HCT116 (cell line): Measurements from ENCODE around the gene TBCD. TPM values are rescaled to one million over a fixed set of nuclear protein-coding genes. Genes with fewer than 3 reads are reported as not detected.

Source experiments
- ATAC-seq: fragments of 200-7000 bp; cut with Tn5 transposase; 2 replicates; pipeline ENCODE4 v1.9.1; 2020; ENCODE audit warnings: mild to moderate bottlenecking, moderate library complexity
- BruUV-seq: library from RNA; stranded (reverse); fragments of 400-500 nt; replicated peaks from 2 replicates; lab custom pipeline; 2021; lab: Mats Ljungman, UMichigan
- CTCF ChIA-PET: fragments of 300-600 bp; sonication (Branson Sonifier 250); formaldehyde crosslinking; loops from one replicate; lab custom pipeline; 2021; ENCODE audit warnings: antibody characterized with exemption; lab: Charles Lee
- POLR2A ChIA-PET: fragments of 300-600, 350-600 bp; sonication (Branson Sonifier 250); formaldehyde crosslinking; loops from one replicate; lab custom pipeline; 2021; ENCODE audit warnings: antibody characterized with exemption; lab: Charles Lee
- RAD21 ChIA-PET, 2 experiments: fragments of 300-600 bp; sonication (Branson Sonifier 250); formaldehyde crosslinking; loops; one replicate each; lab custom pipeline; 2023; ENCODE audit warnings: low total read pairs in 2 of 2; ENCODE audit not compliant: uncharacterized antibody in 2 of 2, unreplicated experiment in 2 of 2, low non-redundant PET in 1 of 2; lab: Charles Lee
- DNase-seq: peaks from one replicate; pipeline ENCODE4 v3.0.0-alpha.2; 2010; ENCODE audit warnings: low read depth, low spot score
- H2AFZ ChIP-seq: fragments of 200-600 bp; shearing (Covaris generic), sonication (generic); 2 replicates; pipeline ENCODE4 v1.6.1; 2017; ENCODE audit warnings: low read depth, mixed run types, mixed read lengths, antibody characterized with exemption, low read length; ENCODE audit not compliant: poor library complexity, severe bottlenecking
- H3K27ac ChIP-seq: 2 replicates; pipeline ENCODE4 v1.5.1; 2012; ENCODE audit warnings: low read depth, low read length
- H3K27me3 ChIP-seq: fragments of 200-600 bp; sonication (generic); 2 replicates; pipeline ENCODE4 v1.6.1; 2016; ENCODE audit warnings: mixed run types, low read length, mixed read lengths; ENCODE audit not compliant: insufficient read depth
- H3K36me3 ChIP-seq, 2 experiments: fragments of 200-500 bp in 1 of 2; fragments of 200-600 bp in 1 of 2; sonication (Bioruptor generic) in 1 of 2; sonication (generic) in 1 of 2; 2 replicates each; pipeline versions ENCODE4 v1.5.1 to v1.6.1; 2014 to 2016; ENCODE audit warnings: low read length in 2 of 2, inconsistent platforms in 1 of 2, mixed read lengths in 1 of 2, mixed run types in 1 of 2; ENCODE audit not compliant: insufficient read depth in 2 of 2, control insufficient read depth in 1 of 2
- H3K4me1 ChIP-seq, 2 experiments: fragments of 200-600 bp in 1 of 2; sonication (generic) in 1 of 2; 2 replicates each; pipeline versions ENCODE4 v1.5.1 to v1.6.1; 2012 to 2017; ENCODE audit warnings: low read length in 2 of 2, inconsistent platforms in 1 of 2, mild to moderate bottlenecking in 1 of 2, mixed read lengths in 1 of 2, mixed run types in 1 of 2, moderate library complexity in 1 of 2; ENCODE audit not compliant: insufficient read depth in 2 of 2, control insufficient read depth in 1 of 2
- H3K4me2 ChIP-seq: fragments of 200-600 bp; sonication (generic); 2 replicates; pipeline ENCODE4 v1.6.1; 2017; ENCODE audit warnings: mixed run types, low read length, mixed read lengths
- H3K4me3 ChIP-seq, 2 experiments: fragments of 200-600 bp in 1 of 2; sonication (generic) in 1 of 2; replicated peaks in 1 of 2; 2 replicates each; pipeline ENCODE4 v1.5.1; 2011 to 2016; ENCODE audit warnings: low read length in 2 of 2, control low read depth in 1 of 2, low read depth in 1 of 2, mild to moderate bottlenecking in 1 of 2, mixed read lengths in 1 of 2, mixed run types in 1 of 2
- H3K79me2 ChIP-seq: fragments of 200-600 bp; sonication (generic); 2 replicates; pipeline ENCODE4 v1.6.1; 2017; ENCODE audit warnings: mild to moderate bottlenecking, mixed run types, low read length, moderate library complexity, mixed read lengths; ENCODE audit not compliant: insufficient read depth
- H3K9ac ChIP-seq: fragments of 200-600 bp; sonication (generic); 2 replicates; pipeline ENCODE4 v1.6.1; 2016; ENCODE audit warnings: low read length, mixed read lengths
- H3K9me2 ChIP-seq: fragments of 200-600 bp; sonication (generic), shearing (Covaris generic); 2 replicates; pipeline ENCODE4 v1.6.1; 2017; ENCODE audit warnings: mixed run types, mild to moderate bottlenecking, moderate library complexity; ENCODE audit not compliant: insufficient read depth
- H3K9me3 ChIP-seq, 2 experiments: fragments of 200-500 bp in 1 of 2; fragments of 200-600 bp in 1 of 2; sonication (Bioruptor generic) in 1 of 2; sonication (generic) in 1 of 2; 2 replicates each; pipeline ENCODE4 v1.6.1; 2014 to 2017; ENCODE audit warnings: low read length in 2 of 2, mixed read lengths in 2 of 2, inconsistent platforms in 1 of 2, low read depth in 1 of 2, mild to moderate bottlenecking in 1 of 2, mixed run types in 1 of 2, moderate library complexity in 1 of 2; ENCODE audit not compliant: control insufficient read depth in 1 of 2, insufficient read depth in 1 of 2
- H4K20me1 ChIP-seq: fragments of 200-600 bp; sonication (generic), shearing (Covaris generic); 2 replicates; pipeline ENCODE4 v1.6.1; 2017; ENCODE audit warnings: mixed run types, mild to moderate bottlenecking, moderate library complexity; ENCODE audit not compliant: insufficient read depth
- ATF3 ChIP-seq: IDR thresholded peaks from 2 replicates; pipeline ENCODE4 v1.6.1; 2012
- EZH2 ChIP-seq: fragments of 200-600 bp; sonication (generic); IDR thresholded peaks from 2 replicates; pipeline ENCODE4 v1.6.1; 2017; ENCODE audit warnings: antibody characterized with exemption, mixed run types
- FOSL1 ChIP-seq: IDR thresholded peaks from 2 replicates; pipeline ENCODE4 v1.6.1; 2012; ENCODE audit warnings: low read depth
- JUND ChIP-seq: IDR thresholded peaks from 2 replicates; pipeline ENCODE4 v1.6.1; 2012
- MAX ChIP-seq: IDR thresholded peaks from 2 replicates; pipeline ENCODE4 v1.6.1; 2012
- POLR2AphosphoS5 ChIP-seq: IDR thresholded peaks from 2 replicates; pipeline ENCODE4 v1.6.1; 2011; ENCODE audit warnings: mild to moderate bottlenecking, low read depth, low read length, moderate library complexity
- REST ChIP-seq: IDR thresholded peaks from 2 replicates; pipeline ENCODE4 v1.6.1; 2012; ENCODE audit warnings: low read depth
- SP1 ChIP-seq: IDR thresholded peaks from 2 replicates; pipeline ENCODE4 v1.6.1; 2012; ENCODE audit warnings: low read depth
- TCF7L2 ChIP-seq: IDR thresholded peaks from 2 replicates; pipeline ENCODE4 v1.7.0; 2011; ENCODE audit warnings: borderline replicate concordance, inconsistent platforms; ENCODE audit not compliant: insufficient read depth, insufficient read length; ENCODE audit errors: extremely low read depth
- intact Hi-C: fragments of 100-400 bp; cut with micrococcal nuclease; formaldehyde crosslinking; loops from 2 replicates; pipeline ENCODE4 v1.10.0; 2022
- total RNA-seq: library from RNA; stranded (reverse); gene quantifications from one replicate; pipeline ENCODE4 v1.2.1, GENCODE V29; 2021; ENCODE audit not compliant: unreplicated experiment

TBCD gene
- total RNA-seq, 1 experiment from 2014 or later: 152 TPM

- no peaks in the 10 kb centered on the region for H3K9me3 ChIP-seq
- H3K4me2 ChIP-seq: no peak overlapping the region
- BruUV-seq: no TSS peak
- H3K9ac ChIP-seq: no peak overlapping the region
- no peak overlapping the region for H2AFZ ChIP-seq
- no peak overlapping the region for H3K27ac ChIP-seq
- ChIA-PET CTCF (no interaction called here), RAD21 (no interaction called here), POLR2A (no interaction called here)
- peaks cover 12 to 28% of the 10 kb centered on the region in 2 experiments for H3K4me1 ChIP-seq
- intact Hi-C loops: no loop called here
- no peak for ATAC-seq
- 0 out of 2 replicates have a peak, but pooled peaks cover 3% of the 10 kb centered on the region for H4K20me1 ChIP-seq
- no peak overlapping the region for H3K4me3 ChIP-seq
- TF ChIP-seq POLR2AphosphoS5 (no peak), JUND (no peak), ATF3 (no peak), SP1 (no peak), MAX (no peak), TCF7L2 (no peak), REST (no peak), FOSL1 (no peak), EZH2 (no peak)
- peaks cover 31% of the 10 kb centered on the region; the same call in 1 of the 2 replicates for H3K79me2 ChIP-seq
- no peaks in the 10 kb centered on the region for H3K27me3 ChIP-seq
- no peak for DNase-seq
- H3K9me2 ChIP-seq: no peaks in the 10 kb centered on the region
- H3K36me3 ChIP-seq: peaks cover 0 to 2% of the 10 kb centered on the region in 2 experiments; a peak in 1 of 4 replicates
Observed at GRCh38 chr17:82884341-82884969, 132.6 kb downstream of the TBCD start.
